WTC11 (cell line): ENCODE data around the gene EXOC4. TPM values are rescaled to one million over a fixed set of nuclear protein-coding genes. Genes with fewer than 3 reads are reported as not detected.

Experiments used
- ATAC-seq: fragments of 200-7000 bp; cut with Tn5 transposase; 2 replicates; pipeline ENCODE4 v1.10.0; 2021; ENCODE audit warnings: mild to moderate bottlenecking, moderate library complexity
- CTCF ChIA-PET: fragments of 300-600 bp; sonication (Branson Sonifier 250); formaldehyde crosslinking; loops from one replicate; lab custom pipeline; 2021; ENCODE audit warnings: antibody characterized with exemption; lab: Charles Lee
- POLR2A ChIA-PET: fragments of 350-600 bp; sonication (Branson Sonifier 250); formaldehyde crosslinking; loops from one replicate; lab custom pipeline; 2021; ENCODE audit warnings: antibody characterized with exemption; lab: Charles Lee
- DNase-seq: peaks from one replicate; pipeline ENCODE4 v3.0.0; 2021; ENCODE audit warnings: low spot score
- H3K27ac Mint-ChIP-seq: 2 replicates; pipeline ENCODE4 v1.8.0; 2021; ENCODE audit warnings: mixed read lengths
- H3K27me3 Mint-ChIP-seq: 2 replicates; pipeline ENCODE4 v1.8.0; 2021; ENCODE audit warnings: low read depth, mild to moderate bottlenecking, moderate library complexity, mixed read lengths
- H3K36me3 Mint-ChIP-seq: 2 replicates; pipeline ENCODE4 v1.8.0; 2021; ENCODE audit warnings: mixed read lengths
- H3K4me1 Mint-ChIP-seq: 2 replicates; pipeline ENCODE4 v1.8.0; 2022; ENCODE audit warnings: mixed read lengths
- H3K4me3 Mint-ChIP-seq: 2 replicates; pipeline ENCODE4 v1.8.0; 2021; ENCODE audit warnings: mild to moderate bottlenecking, moderate library complexity, mixed read lengths
- H3K9me3 Mint-ChIP-seq: 2 replicates; pipeline ENCODE4 v1.8.0; 2021; ENCODE audit warnings: mixed read lengths
- FOXP1 ChIP-seq: sonication (generic); formaldehyde crosslinking; IDR thresholded peaks from 2 replicates; pipeline ENCODE4 v1.8.0; 2022; ENCODE audit warnings: missing genetic modification reagents, mild to moderate bottlenecking, moderate library complexity, borderline replicate concordance
- GABPB1 ChIP-seq: sonication (generic); formaldehyde crosslinking; IDR thresholded peaks from 2 replicates; pipeline ENCODE4 v1.8.1; 2023; ENCODE audit warnings: mild to moderate bottlenecking, missing genetic modification reagents
- GRHL2 ChIP-seq: fragments of 250-450 bp; sonication (Bioruptor Pico); IDR thresholded peaks from 2 replicates; pipeline ENCODE4 v1.8.0; 2022; ENCODE audit warnings: mild to moderate bottlenecking, moderate library complexity; ENCODE audit not compliant: insufficient replicate concordance, severe bottlenecking
- HMGA2 ChIP-seq: fragments of 250-450 bp; sonication (Bioruptor Pico); IDR thresholded peaks from 2 replicates; pipeline ENCODE4 v1.4.0; 2021; ENCODE audit warnings: mild to moderate bottlenecking, moderate library complexity
- IRF2 ChIP-seq: sonication (generic); formaldehyde crosslinking; IDR thresholded peaks from 2 replicates; pipeline ENCODE4 v1.8.0; 2022; ENCODE audit warnings: low read depth, missing genetic modification reagents, borderline replicate concordance
- MYBL2 ChIP-seq: sonication (generic); formaldehyde crosslinking; IDR thresholded peaks from 2 replicates; pipeline ENCODE4 v1.8.1; 2023; ENCODE audit warnings: mild to moderate bottlenecking, moderate library complexity, missing genetic modification reagents
- NFATC4 ChIP-seq: fragments of 250-450 bp; sonication (Bioruptor Pico); IDR thresholded peaks from 2 replicates; pipeline ENCODE4 v1.9.0; 2021; ENCODE audit warnings: mild to moderate bottlenecking
- OVOL2 ChIP-seq: fragments of 250-450 bp; sonication (Bioruptor Pico); IDR thresholded peaks from 2 replicates; pipeline ENCODE4 v1.9.0; 2021; ENCODE audit warnings: mild to moderate bottlenecking, borderline replicate concordance
- PRRX2 ChIP-seq: fragments of 250-450 bp; sonication (Bioruptor Pico); IDR thresholded peaks from 2 replicates; pipeline ENCODE4 v1.8.0; 2021; ENCODE audit warnings: mild to moderate bottlenecking
- RELA ChIP-seq: sonication (generic); formaldehyde crosslinking; IDR thresholded peaks from 2 replicates; pipeline ENCODE4 v1.8.1; 2022; ENCODE audit warnings: missing genetic modification reagents, mild to moderate bottlenecking, borderline replicate concordance
- RORB ChIP-seq: fragments of 250-450 bp; sonication (Bioruptor Pico); IDR thresholded peaks from 2 replicates; pipeline ENCODE4 v1.9.0; 2021; ENCODE audit warnings: mild to moderate bottlenecking
- TEAD4 ChIP-seq: sonication (generic); formaldehyde crosslinking; IDR thresholded peaks from 2 replicates; pipeline ENCODE4 v1.8.0; 2022; ENCODE audit warnings: mild to moderate bottlenecking, missing genetic modification reagents
- TP53 ChIP-seq: sonication (generic); formaldehyde crosslinking; IDR thresholded peaks from 2 replicates; pipeline ENCODE4 v1.8.1; 2023; ENCODE audit warnings: mild to moderate bottlenecking, missing genetic modification reagents
- ZNF121 ChIP-seq: sonication (generic); formaldehyde crosslinking; IDR thresholded peaks from 2 replicates; pipeline ENCODE4 v1.8.0; 2023; ENCODE audit warnings: missing genetic modification reagents
- ZNF138 ChIP-seq: sonication (generic); formaldehyde crosslinking; conservative IDR thresholded peaks from 2 replicates; pipeline ENCODE4 v1.8.1; 2022; ENCODE audit warnings: mild to moderate bottlenecking, moderate library complexity, missing genetic modification reagents
- total RNA-seq: library from RNA; stranded (reverse); gene quantifications from 3 replicates; pipeline ENCODE4 v1.2.3, GENCODE V29; 2021
- TF ChIP-seq, protein P1 (sequence below): sonication (generic); formaldehyde crosslinking; IDR thresholded peaks from 2 replicates; pipeline ENCODE4 v1.8.1; 2023; ENCODE audit warnings: mild to moderate bottlenecking, missing genetic modification reagents
- TF ChIP-seq, protein P2 (sequence below): sonication (generic); formaldehyde crosslinking; IDR thresholded peaks from 2 replicates; pipeline ENCODE4 v1.8.1; 2023; ENCODE audit warnings: mild to moderate bottlenecking, missing genetic modification reagents, moderate library complexity
- TF ChIP-seq, protein P3 (sequence below): sonication (generic); formaldehyde crosslinking; IDR thresholded peaks from 2 replicates; pipeline ENCODE4 v1.8.1; 2023; ENCODE audit warnings: mild to moderate bottlenecking, missing genetic modification reagents, borderline replicate concordance
- TF ChIP-seq, protein P4 (sequence below): sonication (generic); formaldehyde crosslinking; IDR thresholded peaks from 2 replicates; pipeline ENCODE4 v1.8.1; 2022; ENCODE audit warnings: mild to moderate bottlenecking, moderate library complexity, missing genetic modification reagents
- TF ChIP-seq, protein P5 (sequence below): fragments of 200-600 bp; IDR thresholded peaks from 2 replicates; pipeline ENCODE4 v1.8.0; 2022; ENCODE audit warnings: antibody characterized with exemption
- TF ChIP-seq, protein P6 (sequence below): sonication (generic); formaldehyde crosslinking; IDR thresholded peaks from 2 replicates; pipeline ENCODE4 v1.8.0; 2023; ENCODE audit warnings: mild to moderate bottlenecking, missing genetic modification reagents

Gene EXOC4
- total RNA-seq, 1 experiment from 2014 or later = 62.0 TPM

DNA sequence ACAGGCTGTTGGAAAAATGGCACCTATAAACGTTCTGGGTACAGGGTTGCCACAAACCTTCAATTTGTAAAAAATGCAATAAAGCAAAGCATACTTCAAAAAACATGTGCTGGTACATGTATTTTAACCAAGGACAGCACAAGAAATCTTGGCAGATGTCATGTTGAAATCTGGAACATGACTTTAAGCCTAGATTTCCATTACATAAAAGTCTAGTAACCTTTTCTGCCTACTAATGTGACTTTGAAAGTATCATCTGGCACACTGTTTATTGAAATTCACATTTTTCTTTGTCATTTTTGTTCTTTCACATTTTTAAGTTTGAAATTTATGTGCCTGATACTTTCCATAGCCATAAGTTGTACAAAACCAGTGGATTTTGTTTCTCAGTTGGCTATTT lies 296.8 kb downstream of the EXOC4 start:
- H3K36me3 Mint-ChIP-seq = no peaks in the 10 kb centered on the region
- no peaks in the 10 kb centered on the region for H3K27me3 Mint-ChIP-seq
- H3K27ac Mint-ChIP-seq = no peak overlapping the region
- ATAC-seq = no peak
- H3K4me3 Mint-ChIP-seq = no peak overlapping the region
- no peak for TF ChIP-seq FOXP1
- no peak for TF ChIP-seq OVOL2 (CRISPR knock-in tag)
- TF ChIP-seq, protein P1, sequence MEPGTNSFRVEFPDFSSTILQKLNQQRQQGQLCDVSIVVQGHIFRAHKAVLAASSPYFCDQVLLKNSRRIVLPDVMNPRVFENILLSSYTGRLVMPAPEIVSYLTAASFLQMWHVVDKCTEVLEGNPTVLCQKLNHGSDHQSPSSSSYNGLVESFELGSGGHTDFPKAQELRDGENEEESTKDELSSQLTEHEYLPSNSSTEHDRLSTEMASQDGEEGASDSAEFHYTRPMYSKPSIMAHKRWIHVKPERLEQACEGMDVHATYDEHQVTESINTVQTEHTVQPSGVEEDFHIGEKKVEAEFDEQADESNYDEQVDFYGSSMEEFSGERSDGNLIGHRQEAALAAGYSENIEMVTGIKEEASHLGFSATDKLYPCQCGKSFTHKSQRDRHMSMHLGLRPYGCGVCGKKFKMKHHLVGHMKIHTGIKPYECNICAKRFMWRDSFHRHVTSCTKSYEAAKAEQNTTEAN (CRISPR knock-in tag) = no peak
- TF ChIP-seq, protein P2, sequence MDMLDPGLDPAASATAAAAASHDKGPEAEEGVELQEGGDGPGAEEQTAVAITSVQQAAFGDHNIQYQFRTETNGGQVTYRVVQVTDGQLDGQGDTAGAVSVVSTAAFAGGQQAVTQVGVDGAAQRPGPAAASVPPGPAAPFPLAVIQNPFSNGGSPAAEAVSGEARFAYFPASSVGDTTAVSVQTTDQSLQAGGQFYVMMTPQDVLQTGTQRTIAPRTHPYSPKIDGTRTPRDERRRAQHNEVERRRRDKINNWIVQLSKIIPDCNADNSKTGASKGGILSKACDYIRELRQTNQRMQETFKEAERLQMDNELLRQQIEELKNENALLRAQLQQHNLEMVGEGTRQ = no peak
- TF ChIP-seq, protein P3, sequence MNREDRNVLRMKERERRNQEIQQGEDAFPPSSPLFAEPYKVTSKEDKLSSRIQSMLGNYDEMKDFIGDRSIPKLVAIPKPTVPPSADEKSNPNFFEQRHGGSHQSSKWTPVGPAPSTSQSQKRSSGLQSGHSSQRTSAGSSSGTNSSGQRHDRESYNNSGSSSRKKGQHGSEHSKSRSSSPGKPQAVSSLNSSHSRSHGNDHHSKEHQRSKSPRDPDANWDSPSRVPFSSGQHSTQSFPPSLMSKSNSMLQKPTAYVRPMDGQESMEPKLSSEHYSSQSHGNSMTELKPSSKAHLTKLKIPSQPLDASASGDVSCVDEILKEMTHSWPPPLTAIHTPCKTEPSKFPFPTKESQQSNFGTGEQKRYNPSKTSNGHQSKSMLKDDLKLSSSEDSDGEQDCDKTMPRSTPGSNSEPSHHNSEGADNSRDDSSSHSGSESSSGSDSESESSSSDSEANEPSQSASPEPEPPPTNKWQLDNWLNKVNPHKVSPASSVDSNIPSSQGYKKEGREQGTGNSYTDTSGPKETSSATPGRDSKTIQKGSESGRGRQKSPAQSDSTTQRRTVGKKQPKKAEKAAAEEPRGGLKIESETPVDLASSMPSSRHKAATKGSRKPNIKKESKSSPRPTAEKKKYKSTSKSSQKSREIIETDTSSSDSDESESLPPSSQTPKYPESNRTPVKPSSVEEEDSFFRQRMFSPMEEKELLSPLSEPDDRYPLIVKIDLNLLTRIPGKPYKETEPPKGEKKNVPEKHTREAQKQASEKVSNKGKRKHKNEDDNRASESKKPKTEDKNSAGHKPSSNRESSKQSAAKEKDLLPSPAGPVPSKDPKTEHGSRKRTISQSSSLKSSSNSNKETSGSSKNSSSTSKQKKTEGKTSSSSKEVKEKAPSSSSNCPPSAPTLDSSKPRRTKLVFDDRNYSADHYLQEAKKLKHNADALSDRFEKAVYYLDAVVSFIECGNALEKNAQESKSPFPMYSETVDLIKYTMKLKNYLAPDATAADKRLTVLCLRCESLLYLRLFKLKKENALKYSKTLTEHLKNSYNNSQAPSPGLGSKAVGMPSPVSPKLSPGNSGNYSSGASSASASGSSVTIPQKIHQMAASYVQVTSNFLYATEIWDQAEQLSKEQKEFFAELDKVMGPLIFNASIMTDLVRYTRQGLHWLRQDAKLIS (CRISPR knock-in tag) = no peak
- TF ChIP-seq RORB = no peak
- no peak for TF ChIP-seq RELA (CRISPR knock-in tag)
- no peak for DNase-seq
- no peaks in the 10 kb centered on the region for H3K9me3 Mint-ChIP-seq
- POLR2A ChIA-PET = no interaction called here
- CTCF ChIA-PET = no interaction called here
- peaks cover 6% of the 10 kb centered on the region for H3K4me1 Mint-ChIP-seq

DNA sequence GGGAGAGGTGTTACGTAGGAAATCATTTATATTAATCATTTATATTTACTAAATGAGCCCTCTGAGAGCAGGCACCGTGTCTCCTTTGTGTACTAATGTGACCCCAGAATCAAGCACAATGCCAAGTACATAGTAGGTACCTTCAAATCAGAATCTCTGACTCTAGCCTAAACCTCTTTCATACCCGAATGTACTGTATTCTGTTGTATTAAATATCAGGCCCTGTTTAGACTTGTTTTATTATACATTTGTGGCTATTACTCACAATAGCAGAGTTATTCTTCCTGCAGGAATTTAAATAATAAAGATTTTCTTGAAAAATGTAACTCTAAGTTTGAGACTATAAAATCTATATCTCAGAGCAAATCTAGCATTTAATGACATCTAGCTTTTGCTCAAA lies 297.3 kb downstream of the EXOC4 start:
- H3K27ac Mint-ChIP-seq = no peak overlapping the region
- ChIA-PET CTCF (no interaction called here), POLR2A (no interaction called here)
- H3K27me3 Mint-ChIP-seq = no peaks in the 10 kb centered on the region
- no peaks in the 10 kb centered on the region for H3K36me3 Mint-ChIP-seq
- no peak for DNase-seq
- peaks cover 6% of the 10 kb centered on the region for H3K4me1 Mint-ChIP-seq
- TF ChIP-seq MYBL2 (CRISPR knock-in tag) (no peak), GRHL2 (CRISPR knock-in tag) (no peak)
- no peak overlapping the region for H3K4me3 Mint-ChIP-seq
- H3K9me3 Mint-ChIP-seq = no peaks in the 10 kb centered on the region
- ATAC-seq = no peak

DNA sequence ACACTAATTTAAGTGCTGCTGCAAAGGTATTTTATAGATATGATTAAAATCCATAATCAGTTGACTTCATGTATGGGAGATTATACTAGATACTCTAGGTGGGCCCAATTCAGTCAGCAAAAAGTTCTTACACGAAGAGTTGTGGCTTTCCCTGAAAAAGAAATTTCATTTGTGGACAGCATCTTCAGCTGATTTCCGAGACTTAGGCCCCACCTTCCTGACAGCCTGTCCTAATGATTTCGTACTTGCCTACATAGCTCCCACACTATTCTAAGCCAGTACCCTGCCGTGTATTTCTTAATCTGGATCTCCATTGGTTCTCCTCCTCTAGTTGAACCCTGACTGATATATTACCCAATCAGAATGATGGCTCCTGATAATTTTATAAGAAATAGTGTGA lies 297.9 kb downstream of the EXOC4 start:
- ChIA-PET POLR2A (no interaction called here), CTCF (no interaction called here)
- no peak overlapping the region for H3K4me3 Mint-ChIP-seq
- peaks cover 8% of the 10 kb centered on the region for H3K4me1 Mint-ChIP-seq
- no peak for DNase-seq
- H3K27ac Mint-ChIP-seq = no peak overlapping the region
- H3K9me3 Mint-ChIP-seq = no peaks in the 10 kb centered on the region
- H3K36me3 Mint-ChIP-seq = no peaks in the 10 kb centered on the region
- H3K27me3 Mint-ChIP-seq = no peaks in the 10 kb centered on the region
- ATAC-seq = no peak
- TF ChIP-seq TEAD4 (no peak), ZNF138 (CRISPR knock-in tag) (no peak), TP53 (CRISPR knock-in tag) (no peak), HMGA2 (CRISPR knock-in tag) (no peak), ZNF121 (CRISPR knock-in tag) (no peak), GABPB1 (no peak), NFATC4 (CRISPR knock-in tag) (no peak), IRF2 (no peak), PRRX2 (no peak)
- TF ChIP-seq, protein P4, sequence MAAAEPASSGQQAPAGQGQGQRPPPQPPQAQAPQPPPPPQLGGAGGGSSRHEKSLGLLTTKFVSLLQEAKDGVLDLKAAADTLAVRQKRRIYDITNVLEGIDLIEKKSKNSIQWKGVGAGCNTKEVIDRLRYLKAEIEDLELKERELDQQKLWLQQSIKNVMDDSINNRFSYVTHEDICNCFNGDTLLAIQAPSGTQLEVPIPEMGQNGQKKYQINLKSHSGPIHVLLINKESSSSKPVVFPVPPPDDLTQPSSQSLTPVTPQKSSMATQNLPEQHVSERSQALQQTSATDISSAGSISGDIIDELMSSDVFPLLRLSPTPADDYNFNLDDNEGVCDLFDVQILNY (CRISPR knock-in tag) = no peak
- TF ChIP-seq, protein P1 (CRISPR knock-in tag) = no peak
- TF ChIP-seq, protein P5, sequence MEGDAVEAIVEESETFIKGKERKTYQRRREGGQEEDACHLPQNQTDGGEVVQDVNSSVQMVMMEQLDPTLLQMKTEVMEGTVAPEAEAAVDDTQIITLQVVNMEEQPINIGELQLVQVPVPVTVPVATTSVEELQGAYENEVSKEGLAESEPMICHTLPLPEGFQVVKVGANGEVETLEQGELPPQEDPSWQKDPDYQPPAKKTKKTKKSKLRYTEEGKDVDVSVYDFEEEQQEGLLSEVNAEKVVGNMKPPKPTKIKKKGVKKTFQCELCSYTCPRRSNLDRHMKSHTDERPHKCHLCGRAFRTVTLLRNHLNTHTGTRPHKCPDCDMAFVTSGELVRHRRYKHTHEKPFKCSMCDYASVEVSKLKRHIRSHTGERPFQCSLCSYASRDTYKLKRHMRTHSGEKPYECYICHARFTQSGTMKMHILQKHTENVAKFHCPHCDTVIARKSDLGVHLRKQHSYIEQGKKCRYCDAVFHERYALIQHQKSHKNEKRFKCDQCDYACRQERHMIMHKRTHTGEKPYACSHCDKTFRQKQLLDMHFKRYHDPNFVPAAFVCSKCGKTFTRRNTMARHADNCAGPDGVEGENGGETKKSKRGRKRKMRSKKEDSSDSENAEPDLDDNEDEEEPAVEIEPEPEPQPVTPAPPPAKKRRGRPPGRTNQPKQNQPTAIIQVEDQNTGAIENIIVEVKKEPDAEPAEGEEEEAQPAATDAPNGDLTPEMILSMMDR = no peak
- TF ChIP-seq, protein P6, sequence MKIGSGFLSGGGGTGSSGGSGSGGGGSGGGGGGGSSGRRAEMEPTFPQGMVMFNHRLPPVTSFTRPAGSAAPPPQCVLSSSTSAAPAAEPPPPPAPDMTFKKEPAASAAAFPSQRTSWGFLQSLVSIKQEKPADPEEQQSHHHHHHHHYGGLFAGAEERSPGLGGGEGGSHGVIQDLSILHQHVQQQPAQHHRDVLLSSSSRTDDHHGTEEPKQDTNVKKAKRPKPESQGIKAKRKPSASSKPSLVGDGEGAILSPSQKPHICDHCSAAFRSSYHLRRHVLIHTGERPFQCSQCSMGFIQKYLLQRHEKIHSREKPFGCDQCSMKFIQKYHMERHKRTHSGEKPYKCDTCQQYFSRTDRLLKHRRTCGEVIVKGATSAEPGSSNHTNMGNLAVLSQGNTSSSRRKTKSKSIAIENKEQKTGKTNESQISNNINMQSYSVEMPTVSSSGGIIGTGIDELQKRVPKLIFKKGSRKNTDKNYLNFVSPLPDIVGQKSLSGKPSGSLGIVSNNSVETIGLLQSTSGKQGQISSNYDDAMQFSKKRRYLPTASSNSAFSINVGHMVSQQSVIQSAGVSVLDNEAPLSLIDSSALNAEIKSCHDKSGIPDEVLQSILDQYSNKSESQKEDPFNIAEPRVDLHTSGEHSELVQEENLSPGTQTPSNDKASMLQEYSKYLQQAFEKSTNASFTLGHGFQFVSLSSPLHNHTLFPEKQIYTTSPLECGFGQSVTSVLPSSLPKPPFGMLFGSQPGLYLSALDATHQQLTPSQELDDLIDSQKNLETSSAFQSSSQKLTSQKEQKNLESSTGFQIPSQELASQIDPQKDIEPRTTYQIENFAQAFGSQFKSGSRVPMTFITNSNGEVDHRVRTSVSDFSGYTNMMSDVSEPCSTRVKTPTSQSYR (CRISPR knock-in tag) = no peak
